GM18909 (cell line): Measurements from ENCODE around the gene ADAM30.

Experiments used
- ATAC-seq: cut with Tn5 transposase; IDR thresholded peaks from one replicate; pipeline ENCODE4 v1.9.1; 2021; ENCODE audit warnings: mild to moderate bottlenecking; ENCODE audit not compliant: unreplicated experiment, poor library complexity

The ADAM30 gene

DNA sequence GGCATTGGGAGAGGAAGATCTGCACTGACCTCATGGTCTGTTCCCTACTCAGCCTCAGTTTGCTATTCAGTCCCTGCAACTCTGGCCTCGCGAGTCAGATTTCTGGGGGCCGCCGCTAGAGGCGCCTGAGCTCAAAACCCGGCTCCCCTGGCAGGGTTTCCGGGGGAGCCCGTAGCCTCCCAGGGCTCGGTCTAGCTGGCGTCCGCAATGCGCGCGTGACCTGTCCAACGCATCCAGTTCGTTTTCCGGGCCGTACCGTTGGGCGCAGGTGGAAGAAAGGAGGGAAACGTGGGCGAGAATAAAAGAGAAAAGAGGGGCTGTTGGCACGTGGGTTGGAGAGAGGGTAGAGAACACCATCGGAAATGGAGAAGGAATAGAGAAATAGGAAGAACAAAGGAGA lies at the start of gene ADAM30:
Gene ADAM30, minus strand, starts transcription at position 213 of the 400 bp plus-strand sequence. Its CDS starts 179 bp downstream, at position 34.
- ATAC-seq, result no peak

DNA sequence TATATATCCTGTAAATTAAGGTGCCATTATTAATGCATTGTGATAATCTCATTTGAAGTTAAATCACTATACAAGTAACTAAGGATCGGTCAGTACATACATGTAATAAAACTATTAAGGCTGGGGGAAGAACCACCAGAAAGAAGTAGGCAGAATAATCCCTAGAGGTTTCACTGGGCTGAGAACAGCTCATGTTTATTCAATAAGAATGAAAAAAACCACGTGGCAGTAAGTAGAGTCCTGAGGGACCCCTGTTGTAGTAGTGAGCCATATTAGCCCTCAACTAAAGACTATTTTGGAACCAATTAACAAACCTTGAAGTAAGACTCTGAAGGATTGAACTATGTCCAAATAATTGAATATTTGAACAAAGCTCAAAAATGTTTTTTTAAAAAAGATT lies 46.9 kb upstream of the ADAM30 start:
- no peak for ATAC-seq

- no peak for ATAC-seq
These were observed 45.1 kb upstream of the ADAM30 start for GRCh38 chr1:119941392-119941791.

DNA sequence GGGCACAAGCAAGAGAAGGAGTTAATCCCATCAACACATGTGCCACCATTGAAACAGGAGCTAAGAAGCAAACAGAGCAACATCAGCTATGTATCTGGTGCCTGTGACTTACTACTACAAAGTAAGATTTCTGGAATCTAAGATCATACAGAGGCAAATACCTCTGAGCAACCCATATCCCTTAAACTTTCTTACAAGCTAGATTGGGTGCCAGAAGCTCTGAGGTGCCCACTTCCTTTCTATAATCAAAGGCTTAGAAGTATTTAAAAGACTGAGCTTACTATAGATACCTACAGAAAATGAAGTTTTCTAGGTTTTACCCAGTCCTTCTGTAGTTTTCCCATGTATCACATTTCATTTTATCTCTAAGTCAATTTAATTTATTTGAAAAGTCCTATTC lies 44.4 kb upstream of the ADAM30 start:
- no peak for ATAC-seq

DNA sequence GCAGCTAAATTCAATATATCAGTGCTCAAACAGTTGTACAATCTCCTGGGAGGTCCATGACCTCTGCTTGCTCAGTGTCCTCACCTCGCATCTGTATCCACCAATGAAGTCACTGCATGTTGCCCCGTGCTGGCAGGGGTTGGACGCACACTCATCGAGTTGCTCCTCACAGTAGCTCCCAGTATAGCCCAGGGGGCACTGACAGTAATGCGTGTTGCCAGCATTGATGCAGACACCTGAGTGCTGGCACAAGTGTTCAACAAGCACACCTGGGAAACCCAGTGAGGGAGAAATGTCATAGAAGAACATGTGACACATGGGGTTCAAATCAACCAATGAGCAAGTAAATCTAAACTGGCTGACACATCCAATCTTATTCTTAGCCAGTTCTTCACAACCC lies 40.9 kb upstream of the ADAM30 start:
- ATAC-seq, result no peak

DNA sequence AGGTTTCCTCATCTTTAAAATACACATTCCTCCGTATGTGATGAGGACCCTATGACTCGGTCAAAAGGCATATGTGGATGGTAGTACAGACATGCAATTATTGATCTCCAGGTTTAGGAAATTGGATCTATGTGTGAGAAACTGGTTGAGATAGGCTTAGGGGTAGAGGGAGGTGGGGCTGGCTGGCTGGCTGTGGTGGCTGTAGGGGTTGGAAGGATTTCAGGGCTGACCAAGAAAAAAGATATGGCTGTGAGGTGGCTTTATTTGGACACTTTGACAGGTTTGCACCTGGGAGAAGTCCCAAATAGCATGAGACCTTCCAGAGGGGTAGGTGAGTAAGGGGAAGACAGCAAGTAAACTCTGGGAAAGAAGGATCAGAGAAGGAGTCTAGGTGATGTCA lies 39.6 kb upstream of the ADAM30 start:
- no peak for ATAC-seq

GRCh38 chr1:119935373-119935772 lies 39.1 kb upstream of the ADAM30 start:
- ATAC-seq, result no peak

GRCh38 chr1:119933397-119933796 lies 37.1 kb upstream of the ADAM30 start:
- ATAC-seq, result no peak

DNA sequence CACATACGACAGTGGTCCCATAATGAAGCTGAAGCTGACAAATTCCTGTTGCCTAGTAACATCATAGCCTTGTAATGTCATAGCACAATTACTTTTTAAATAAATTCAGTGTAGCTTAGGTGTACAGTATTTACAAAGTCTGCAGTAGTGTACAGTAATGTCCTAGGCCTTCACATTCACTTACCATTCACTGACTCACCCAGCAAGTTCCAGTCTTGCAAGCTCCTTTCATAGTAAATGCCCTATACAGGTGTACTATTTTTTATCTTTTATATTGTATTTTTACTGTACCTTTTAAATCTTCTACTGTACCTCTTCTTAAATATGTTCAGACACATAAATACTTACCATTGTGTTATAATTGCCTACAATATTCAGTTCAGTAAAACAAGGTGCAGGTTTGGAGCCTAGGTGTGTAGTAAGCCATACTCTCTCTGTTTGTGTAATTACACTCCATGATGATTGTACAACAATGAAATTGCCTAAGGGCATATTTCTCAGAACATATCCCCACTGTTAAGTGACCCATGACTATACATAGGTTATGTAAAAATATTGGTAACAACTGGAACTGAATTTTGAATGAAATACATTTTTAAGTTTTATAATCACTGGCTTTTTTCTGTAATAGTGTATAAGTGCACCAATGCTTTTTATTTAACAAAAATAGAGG lies 33.5 kb upstream of the ADAM30 start:
- no peak for ATAC-seq

- no peak for ATAC-seq
These were observed 30.2 kb upstream of the ADAM30 start for GRCh38 chr1:119926553-119926952.

GRCh38 chr1:119924948-119925898 lies 28.9 kb upstream of the ADAM30 start:
- no peak for ATAC-seq

GRCh38 chr1:119920104-119920968 lies 24.0 kb upstream of the ADAM30 start:
- no peak for ATAC-seq

DNA sequence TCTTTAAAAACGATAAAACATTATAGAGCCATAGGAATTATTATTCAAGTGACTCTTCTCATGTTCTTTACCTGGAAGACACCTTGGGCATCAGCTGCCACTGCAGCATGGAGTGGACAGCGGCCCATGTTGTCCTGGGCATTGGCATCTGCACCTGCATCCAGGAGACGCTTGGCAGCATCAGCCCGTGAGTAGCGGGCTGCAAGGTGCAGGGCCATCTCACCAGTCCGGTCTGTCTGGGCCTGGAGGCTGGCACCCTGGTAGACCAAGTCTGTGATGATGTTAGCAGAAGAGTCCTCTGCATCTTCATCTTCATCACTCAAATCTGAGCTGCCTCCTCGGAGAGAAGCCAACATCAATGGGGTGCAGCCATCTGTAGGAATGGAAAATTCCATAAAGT lies 22.9 kb upstream of the ADAM30 start:
- no peak for ATAC-seq

GRCh38 chr1:119918301-119918700 lies 22.0 kb upstream of the ADAM30 start:
- ATAC-seq, result no peak

- no peak for ATAC-seq
These were observed 21.2 kb upstream of the ADAM30 start for GRCh38 chr1:119917304-119918055.

GRCh38 chr1:119915517-119915916 lies 19.2 kb upstream of the ADAM30 start:
- no peak for ATAC-seq

DNA sequence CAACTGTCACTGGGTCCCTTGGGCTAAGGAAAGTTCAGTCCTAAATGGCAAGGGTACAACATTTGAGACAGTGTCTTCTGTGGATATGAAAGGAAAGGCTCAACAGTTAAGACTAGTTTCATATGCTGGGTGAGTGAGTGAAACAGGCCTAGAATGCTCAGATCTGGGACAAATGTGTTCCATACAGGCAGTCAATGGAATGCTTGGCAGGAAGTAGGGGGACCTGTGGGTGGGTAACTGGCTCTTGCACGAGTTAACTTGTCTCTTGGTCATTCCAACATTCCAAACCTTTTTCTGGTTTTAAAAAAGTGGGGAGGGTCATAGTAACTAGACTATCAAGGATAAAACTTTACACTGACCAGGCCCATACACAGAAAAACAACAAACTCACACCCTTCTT lies 17.8 kb upstream of the ADAM30 start:
- ATAC-seq, result no peak

DNA sequence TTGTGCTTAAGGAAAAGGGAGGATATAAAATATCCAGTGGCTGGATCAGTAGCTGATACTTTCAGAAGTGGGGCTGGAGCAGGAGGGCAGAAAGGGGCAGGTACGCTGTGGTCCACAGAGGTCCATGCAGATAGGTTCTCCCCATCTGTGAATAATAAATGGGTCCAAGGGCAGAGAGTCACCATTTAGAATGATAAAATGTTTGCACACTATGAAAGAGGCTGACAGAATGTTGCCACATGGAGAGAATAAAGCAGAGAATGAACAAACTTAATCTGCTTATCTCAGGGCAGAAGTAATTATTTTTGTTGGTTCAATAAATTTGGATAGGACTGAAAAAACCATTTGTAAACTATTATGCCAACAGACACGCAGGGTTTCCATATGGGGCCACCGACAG lies 16.6 kb upstream of the ADAM30 start:
- no peak for ATAC-seq

GRCh38 chr1:119911775-119912174 lies 15.5 kb upstream of the ADAM30 start:
- ATAC-seq, result no peak

DNA sequence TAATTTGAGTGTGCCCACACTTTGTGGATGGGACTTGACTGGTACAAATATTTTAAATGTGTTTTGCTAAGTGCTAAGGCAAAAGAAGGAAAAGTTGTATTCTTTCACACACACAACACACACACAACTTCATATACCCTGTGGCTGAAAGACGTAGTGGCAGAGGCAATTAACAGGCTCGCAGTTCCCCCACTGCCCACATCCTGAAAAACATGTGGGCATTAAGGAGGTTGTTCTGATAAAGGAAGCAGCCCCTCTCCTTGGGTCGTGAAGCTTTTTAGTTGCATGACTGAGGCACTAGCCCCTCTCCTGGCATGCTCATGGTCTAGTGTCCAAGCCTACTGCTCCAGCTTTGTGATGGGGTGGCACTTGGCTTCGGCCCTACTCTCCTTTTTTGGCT lies 14.3 kb upstream of the ADAM30 start:
- no peak for ATAC-seq
